ENCODE measurements around the gene VMP1.

DNA sequence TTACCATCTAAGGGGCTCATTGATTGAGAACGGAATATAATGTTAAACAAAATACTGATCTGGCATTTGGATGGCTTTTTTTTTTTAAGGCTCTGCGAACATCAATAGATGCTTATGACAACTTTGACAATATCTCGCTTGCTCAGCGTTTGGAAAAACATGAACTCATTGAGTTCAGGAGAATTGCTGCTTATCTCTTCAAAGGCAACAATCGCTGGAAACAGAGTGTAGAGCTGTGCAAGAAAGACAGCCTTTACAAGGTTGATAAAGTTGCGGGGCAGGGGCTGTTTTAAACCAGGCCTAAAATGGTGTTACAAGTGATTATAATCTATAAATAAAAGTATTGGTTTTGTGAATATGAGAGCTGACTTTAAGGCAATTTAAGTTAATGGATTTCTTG is 22.5 kb upstream of the VMP1 start:
- TF ChIP-seq SALL2 (tag by site-specific recombination; IDR thresholded peaks at IDR 0.05; ENCODE audit: borderline replicate concordance) (no peak), ZNF521 (tag by site-specific recombination; IDR thresholded peaks at IDR 0.05) (no peak), HOXA7 (CRISPR knock-in tag; IDR thresholded peaks at IDR 0.05; ENCODE audit: borderline replicate concordance) (no peak), ZNF10 (tag by site-specific recombination; IDR thresholded peaks at IDR 0.05) (no peak), KLF9 (tag by site-specific recombination; IDR thresholded peaks at IDR 0.05; ENCODE audit: low read depth) (no peak)
- TF ChIP-seq, protein P1, sequence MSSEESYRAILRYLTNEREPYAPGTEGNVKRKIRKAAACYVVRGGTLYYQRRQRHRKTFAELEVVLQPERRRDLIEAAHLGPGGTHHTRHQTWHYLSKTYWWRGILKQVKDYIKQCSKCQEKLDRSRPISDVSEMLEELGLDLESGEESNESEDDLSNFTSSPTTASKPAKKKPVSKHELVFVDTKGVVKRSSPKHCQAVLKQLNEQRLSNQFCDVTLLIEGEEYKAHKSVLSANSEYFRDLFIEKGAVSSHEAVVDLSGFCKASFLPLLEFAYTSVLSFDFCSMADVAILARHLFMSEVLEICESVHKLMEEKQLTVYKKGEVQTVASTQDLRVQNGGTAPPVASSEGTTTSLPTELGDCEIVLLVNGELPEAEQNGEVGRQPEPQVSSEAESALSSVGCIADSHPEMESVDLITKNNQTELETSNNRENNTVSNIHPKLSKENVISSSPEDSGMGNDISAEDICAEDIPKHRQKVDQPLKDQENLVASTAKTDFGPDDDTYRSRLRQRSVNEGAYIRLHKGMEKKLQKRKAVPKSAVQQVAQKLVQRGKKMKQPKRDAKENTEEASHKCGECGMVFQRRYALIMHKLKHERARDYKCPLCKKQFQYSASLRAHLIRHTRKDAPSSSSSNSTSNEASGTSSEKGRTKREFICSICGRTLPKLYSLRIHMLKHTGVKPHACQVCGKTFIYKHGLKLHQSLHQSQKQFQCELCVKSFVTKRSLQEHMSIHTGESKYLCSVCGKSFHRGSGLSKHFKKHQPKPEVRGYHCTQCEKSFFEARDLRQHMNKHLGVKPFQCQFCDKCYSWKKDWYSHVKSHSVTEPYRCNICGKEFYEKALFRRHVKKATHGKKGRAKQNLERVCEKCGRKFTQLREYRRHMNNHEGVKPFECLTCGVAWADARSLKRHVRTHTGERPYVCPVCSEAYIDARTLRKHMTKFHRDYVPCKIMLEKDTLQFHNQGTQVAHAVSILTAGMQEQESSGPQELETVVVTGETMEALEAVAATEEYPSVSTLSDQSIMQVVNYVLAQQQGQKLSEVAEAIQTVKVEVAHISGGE (tag by site-specific recombination; conservative IDR thresholded peaks at IDR 0.05; ENCODE audit: low read depth), result no peak
- TF ChIP-seq, protein P2, sequence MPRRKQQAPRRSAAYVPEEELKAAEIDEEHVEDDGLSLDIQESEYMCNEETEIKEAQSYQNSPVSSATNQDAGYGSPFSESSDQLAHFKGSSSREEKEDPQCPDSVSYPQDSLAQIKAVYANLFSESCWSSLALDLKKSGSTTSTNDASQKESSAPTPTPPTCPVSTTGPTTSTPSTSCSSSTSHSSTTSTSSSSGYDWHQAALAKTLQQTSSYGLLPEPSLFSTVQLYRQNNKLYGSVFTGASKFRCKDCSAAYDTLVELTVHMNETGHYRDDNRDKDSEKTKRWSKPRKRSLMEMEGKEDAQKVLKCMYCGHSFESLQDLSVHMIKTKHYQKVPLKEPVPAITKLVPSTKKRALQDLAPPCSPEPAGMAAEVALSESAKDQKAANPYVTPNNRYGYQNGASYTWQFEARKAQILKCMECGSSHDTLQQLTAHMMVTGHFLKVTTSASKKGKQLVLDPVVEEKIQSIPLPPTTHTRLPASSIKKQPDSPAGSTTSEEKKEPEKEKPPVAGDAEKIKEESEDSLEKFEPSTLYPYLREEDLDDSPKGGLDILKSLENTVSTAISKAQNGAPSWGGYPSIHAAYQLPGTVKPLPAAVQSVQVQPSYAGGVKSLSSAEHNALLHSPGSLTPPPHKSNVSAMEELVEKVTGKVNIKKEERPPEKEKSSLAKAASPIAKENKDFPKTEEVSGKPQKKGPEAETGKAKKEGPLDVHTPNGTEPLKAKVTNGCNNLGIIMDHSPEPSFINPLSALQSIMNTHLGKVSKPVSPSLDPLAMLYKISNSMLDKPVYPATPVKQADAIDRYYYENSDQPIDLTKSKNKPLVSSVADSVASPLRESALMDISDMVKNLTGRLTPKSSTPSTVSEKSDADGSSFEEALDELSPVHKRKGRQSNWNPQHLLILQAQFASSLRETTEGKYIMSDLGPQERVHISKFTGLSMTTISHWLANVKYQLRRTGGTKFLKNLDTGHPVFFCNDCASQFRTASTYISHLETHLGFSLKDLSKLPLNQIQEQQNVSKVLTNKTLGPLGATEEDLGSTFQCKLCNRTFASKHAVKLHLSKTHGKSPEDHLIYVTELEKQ (tag by site-specific recombination; IDR thresholded peaks at IDR 0.05; ENCODE audit: borderline replicate concordance), result no peak
- TF ChIP-seq, protein P3, sequence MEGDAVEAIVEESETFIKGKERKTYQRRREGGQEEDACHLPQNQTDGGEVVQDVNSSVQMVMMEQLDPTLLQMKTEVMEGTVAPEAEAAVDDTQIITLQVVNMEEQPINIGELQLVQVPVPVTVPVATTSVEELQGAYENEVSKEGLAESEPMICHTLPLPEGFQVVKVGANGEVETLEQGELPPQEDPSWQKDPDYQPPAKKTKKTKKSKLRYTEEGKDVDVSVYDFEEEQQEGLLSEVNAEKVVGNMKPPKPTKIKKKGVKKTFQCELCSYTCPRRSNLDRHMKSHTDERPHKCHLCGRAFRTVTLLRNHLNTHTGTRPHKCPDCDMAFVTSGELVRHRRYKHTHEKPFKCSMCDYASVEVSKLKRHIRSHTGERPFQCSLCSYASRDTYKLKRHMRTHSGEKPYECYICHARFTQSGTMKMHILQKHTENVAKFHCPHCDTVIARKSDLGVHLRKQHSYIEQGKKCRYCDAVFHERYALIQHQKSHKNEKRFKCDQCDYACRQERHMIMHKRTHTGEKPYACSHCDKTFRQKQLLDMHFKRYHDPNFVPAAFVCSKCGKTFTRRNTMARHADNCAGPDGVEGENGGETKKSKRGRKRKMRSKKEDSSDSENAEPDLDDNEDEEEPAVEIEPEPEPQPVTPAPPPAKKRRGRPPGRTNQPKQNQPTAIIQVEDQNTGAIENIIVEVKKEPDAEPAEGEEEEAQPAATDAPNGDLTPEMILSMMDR (tag by site-specific recombination; IDR thresholded peaks at IDR 0.05), result no peak
- TF ChIP-seq, protein P4, sequence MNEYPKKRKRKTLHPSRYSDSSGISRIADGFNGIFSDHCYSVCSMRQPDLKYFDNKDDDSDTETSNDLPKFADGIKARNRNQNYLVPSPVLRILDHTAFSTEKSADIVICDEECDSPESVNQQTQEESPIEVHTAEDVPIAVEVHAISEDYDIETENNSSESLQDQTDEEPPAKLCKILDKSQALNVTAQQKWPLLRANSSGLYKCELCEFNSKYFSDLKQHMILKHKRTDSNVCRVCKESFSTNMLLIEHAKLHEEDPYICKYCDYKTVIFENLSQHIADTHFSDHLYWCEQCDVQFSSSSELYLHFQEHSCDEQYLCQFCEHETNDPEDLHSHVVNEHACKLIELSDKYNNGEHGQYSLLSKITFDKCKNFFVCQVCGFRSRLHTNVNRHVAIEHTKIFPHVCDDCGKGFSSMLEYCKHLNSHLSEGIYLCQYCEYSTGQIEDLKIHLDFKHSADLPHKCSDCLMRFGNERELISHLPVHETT (tag by site-specific recombination; IDR thresholded peaks at IDR 0.05), result no peak
- TF ChIP-seq, protein P5, sequence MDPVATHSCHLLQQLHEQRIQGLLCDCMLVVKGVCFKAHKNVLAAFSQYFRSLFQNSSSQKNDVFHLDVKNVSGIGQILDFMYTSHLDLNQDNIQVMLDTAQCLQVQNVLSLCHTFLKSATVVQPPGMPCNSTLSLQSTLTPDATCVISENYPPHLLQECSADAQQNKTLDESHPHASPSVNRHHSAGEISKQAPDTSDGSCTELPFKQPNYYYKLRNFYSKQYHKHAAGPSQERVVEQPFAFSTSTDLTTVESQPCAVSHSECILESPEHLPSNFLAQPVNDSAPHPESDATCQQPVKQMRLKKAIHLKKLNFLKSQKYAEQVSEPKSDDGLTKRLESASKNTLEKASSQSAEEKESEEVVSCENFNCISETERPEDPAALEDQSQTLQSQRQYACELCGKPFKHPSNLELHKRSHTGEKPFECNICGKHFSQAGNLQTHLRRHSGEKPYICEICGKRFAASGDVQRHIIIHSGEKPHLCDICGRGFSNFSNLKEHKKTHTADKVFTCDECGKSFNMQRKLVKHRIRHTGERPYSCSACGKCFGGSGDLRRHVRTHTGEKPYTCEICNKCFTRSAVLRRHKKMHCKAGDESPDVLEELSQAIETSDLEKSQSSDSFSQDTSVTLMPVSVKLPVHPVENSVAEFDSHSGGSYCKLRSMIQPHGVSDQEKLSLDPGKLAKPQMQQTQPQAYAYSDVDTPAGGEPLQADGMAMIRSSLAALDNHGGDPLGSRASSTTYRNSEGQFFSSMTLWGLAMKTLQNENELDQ (tag by site-specific recombination; IDR thresholded peaks at IDR 0.05; ENCODE audit: low read depth), result no peak
